GM13977 (cell line): ENCODE data around the gene LDLRAD4.

Source experiments
- DNase-seq: peaks from one replicate; pipeline ENCODE4 v3.0.0; 2012; ENCODE audit warnings: low spot score
- CTCF ChIP-seq: IDR thresholded peaks from 2 replicates; pipeline ENCODE4 v1.5.1; 2012; ENCODE audit warnings: mild to moderate bottlenecking, control low read depth; ENCODE audit not compliant: insufficient read depth; ENCODE audit errors: extremely low read depth, missing control alignments
- in situ Hi-C: fragments of 300-500 bp; cut with MboI; formaldehyde crosslinking; loops from one replicate; pipeline ENCODE4 v1.12.0; 2022; ENCODE audit warnings: low sequenced_read_pairs, low pct_unique_long_range_greater_than_20kb, mixed read lengths, inconsistent platforms; ENCODE audit not compliant: unreplicated experiment

Gene LDLRAD4

GRCh38 chr18:13435586-13436333 lies 217.2 kb downstream of the LDLRAD4 start:
- no peak for DNase-seq
- TF ChIP-seq CTCF, result no peak
- in situ Hi-C loops, result no loop called here

GRCh38 chr18:13436576-13436975 lies 218.0 kb downstream of the LDLRAD4 start:
- no peak for TF ChIP-seq CTCF
- in situ Hi-C loops, result no loop called here
- DNase-seq, result no peak

DNA sequence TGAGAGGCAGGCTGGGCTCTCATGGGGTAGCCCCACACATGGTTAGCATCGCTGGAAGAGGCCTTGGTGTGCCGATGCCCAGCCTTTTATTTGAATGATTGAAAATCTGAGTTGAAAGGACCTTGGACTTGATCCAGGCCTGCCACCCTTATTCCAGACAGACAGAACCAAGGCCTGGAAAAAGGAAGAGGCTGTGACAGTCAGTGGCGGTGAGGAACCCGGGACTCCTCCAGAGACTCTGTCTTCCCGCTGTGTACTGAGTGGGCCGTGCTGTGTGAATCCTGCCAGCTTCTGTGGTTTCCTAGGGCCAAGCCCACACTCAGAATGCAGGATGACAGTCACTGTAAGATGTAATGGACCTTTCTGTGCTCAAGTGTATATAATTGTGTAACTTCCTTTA lies 218.5 kb downstream of the LDLRAD4 start:
- TF ChIP-seq CTCF, result no peak
- DNase-seq, result no peak
- in situ Hi-C loops, result no loop called here

DNA sequence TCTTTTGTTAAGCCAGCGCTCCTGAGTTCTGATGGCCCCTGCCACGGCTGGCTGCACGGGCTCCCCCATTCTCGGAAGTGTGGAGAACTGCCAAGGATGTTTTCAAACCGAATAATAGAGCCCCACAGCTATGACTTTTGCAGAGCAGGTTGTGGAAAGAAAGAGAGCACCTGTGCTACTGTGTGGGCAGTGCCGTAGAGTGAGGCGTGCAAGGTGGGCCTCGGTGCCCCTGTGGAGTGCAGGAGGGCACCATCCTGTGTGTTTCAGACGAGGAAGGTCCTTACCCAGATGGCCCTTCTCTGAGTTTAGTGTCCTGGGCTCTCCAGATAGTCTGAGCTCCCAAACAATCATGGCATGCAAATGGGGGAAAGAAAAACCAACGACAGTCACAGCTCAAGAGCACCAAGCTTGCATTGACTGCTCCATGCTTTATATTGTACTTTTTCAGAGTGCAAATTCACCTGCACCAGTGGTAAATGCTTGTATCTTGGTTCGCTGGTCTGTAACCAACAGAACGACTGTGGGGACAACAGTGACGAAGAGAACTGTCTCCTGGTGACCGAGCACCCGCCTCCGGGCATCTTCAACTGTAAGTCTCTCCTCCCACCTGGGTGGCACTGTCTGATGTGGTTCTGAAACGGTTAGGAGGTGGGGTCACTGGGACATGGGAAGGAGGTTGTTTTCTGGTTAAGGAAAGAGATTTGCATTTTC lies 219.4 kb downstream of the LDLRAD4 start:
- in situ Hi-C loops, result no loop called here
- no peak for TF ChIP-seq CTCF
- no peak for DNase-seq

DNA sequence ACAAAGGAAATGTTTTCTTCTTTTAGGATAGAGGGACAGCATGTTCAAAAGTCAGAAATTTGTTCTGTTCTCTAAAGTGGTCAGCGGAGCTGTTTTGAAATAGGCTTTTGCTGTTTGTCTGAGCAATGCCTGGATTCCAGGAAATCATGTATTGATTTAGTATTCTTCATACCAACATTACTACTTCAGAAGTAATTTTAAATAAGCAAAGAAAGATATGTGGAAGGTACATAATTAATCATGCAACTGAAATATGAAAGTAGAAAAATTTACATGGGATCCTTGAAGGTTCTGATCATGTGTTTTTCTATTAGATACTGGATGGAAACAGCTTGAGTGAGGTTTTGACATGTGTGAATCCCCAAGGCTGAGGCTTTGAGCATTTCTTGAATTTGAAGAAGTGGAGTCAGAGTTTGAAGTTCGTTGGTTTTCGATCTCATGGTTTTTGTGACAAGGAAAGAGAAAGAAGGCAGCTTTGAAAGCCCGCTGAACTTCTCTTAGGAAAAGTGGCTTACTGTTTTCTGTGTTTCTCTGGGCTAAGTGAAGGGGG lies 220.0 kb downstream of the LDLRAD4 start:
- TF ChIP-seq CTCF, result no peak
- no peak for DNase-seq
- in situ Hi-C loops, result no loop called here

DNA sequence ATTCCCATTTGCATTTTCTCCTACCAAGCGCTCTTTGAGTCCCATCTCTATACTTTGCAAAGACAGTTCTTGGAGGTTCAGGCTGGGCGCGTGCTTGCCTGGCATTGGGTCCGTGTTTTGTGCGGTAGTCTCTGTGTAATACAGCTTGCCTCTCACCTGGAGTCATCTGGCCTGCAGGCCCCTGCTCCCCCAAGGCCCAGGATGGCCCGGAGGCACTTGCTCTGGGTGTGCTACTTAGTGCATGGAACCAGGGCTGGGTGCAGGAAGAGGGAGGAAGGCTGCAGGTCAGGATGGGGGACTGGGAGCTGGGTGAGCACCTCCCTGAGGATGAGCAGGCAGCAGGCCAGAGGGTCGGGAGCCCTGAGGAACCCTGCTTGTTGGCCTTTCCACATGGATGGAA lies 220.9 kb downstream of the LDLRAD4 start:
- no peak for TF ChIP-seq CTCF
- DNase-seq, result no peak
- in situ Hi-C loops, result no loop called here
